ENCODE results near the gene SARM1. TPM values are rescaled to one million over a fixed set of nuclear protein-coding genes. Genes with fewer than 3 reads are reported as not detected.

The SARM1 gene
- total and polyA plus RNA-seq, 2 of the 13 experiments (the other 11 are each of a cell fraction or from before 2014, with no cell fraction given): 0.73 to 0.86 TPM

DNA sequence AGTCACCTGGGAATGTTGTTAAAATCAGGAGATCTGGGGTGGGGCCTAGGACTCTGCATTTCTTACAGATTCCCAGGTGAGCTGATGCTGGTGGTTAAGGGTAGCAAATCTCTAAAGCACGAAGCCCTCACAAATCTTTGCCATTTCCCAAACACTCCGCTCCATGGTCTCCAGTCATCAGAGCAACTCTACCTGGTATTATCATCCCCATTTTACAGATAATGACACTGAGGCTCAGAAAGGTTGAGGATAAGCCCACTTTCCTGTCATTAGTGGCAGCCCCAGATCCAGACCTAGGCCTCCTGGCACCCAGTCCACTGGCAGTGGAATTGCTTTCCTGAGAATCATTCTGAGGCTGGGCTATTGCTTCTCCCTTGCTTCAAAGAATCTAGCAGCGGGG lies 25.8 kb downstream of the SARM1 start:
- H4K20me1 ChIP-seq (ENCODE audit: insufficient read depth, low read length): no peaks in the 10 kb centered on the region
- TF ChIP-seq, protein P1, sequence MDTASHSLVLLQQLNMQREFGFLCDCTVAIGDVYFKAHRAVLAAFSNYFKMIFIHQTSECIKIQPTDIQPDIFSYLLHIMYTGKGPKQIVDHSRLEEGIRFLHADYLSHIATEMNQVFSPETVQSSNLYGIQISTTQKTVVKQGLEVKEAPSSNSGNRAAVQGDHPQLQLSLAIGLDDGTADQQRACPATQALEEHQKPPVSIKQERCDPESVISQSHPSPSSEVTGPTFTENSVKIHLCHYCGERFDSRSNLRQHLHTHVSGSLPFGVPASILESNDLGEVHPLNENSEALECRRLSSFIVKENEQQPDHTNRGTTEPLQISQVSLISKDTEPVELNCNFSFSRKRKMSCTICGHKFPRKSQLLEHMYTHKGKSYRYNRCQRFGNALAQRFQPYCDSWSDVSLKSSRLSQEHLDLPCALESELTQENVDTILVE (CRISPR knock-in tag; IDR thresholded peaks at IDR 0.05): no peak
- TF ChIP-seq, protein P2, sequence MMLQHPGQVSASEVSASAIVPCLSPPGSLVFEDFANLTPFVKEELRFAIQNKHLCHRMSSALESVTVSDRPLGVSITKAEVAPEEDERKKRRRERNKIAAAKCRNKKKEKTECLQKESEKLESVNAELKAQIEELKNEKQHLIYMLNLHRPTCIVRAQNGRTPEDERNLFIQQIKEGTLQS (CRISPR knock-in tag; IDR thresholded peaks at IDR 0.05): no peak
- TF ChIP-seq ZNF629 (CRISPR knock-in tag; conservative IDR thresholded peaks at IDR 0.05) (peak; percentile 86), ZNF512 (CRISPR knock-in tag; IDR thresholded peaks at IDR 0.05) (no peak)
- peaks cover 9 to 19% of the 10 kb centered on the region in 2 experiments for H3K36me3 ChIP-seq (replicated peaks in 1 of 2; ENCODE audit: control insufficient read depth in 1 of 2, insufficient read depth in 2 of 2, low read length in 2 of 2)
- DNase-seq (ENCODE audit: low spot score) (no peak), ATAC-seq (no peak), FAIRE-seq (no peak)
- intact Hi-C loops (cut with micrococcal nuclease; ENCODE audit: unreplicated experiment): loop anchor here (2.0 kb wide), 1 partner anchor 18 kb away; no protein-coding TSS in a partner anchor
- no peak overlapping the region for H2AFZ ChIP-seq (ENCODE audit: low read length)
- CTCF ChIA-PET (ENCODE audit: low intra/inter-chr PET ratio, low total read pairs): no interaction called here
- H3K27me3 ChIP-seq (ENCODE audit: control insufficient read depth in 1 of 2, insufficient read depth in 2 of 2, low read length in 2 of 2): no peaks in the 10 kb centered on the region
- H3K4me1 ChIP-seq (ENCODE audit: insufficient read depth, low read length): peaks cover 34% of the 10 kb centered on the region
- no peaks in the 10 kb centered on the region for H3K79me2 ChIP-seq (ENCODE audit: insufficient read depth, low read length)
- 95% methylated on average over 2 of the region's 3 CpGs for WGBS (ENCODE audit: low lambda C conversion rate)
- BruUV-seq (replicated peaks): no TSS peak
- H3K4me3 ChIP-seq (replicated peaks in 1 of 3; ENCODE audit: insufficient read depth in 1 of 3, low read depth in 2 of 3, low read length in 3 of 3): no peak overlapping the region
- in situ Hi-C loops (cut with HindIII; ENCODE audit: extremely low pct_ligation_motif_present, low pct_unique_long_range_greater_than_20kb): no loop called here
- no peak overlapping the region for H3K9ac ChIP-seq (ENCODE audit: insufficient read depth, low read depth, low read length)
- H3K27ac ChIP-seq (ENCODE audit: extremely low read length, insufficient read depth, low read length): no peak overlapping the region
- no peak overlapping the region for H3K4me2 ChIP-seq (ENCODE audit: low read depth, low read length)
- POLR2A ChIA-PET: interaction anchor here (1.2 to 4.8 kb wide), 7 partner anchors 8 to 154 kb away, joined by 3 to 33 read pairs (median 6); partner anchors contain the start of genes POLDIP2, SLC46A1 and VTN
- H3K9me3 ChIP-seq (ENCODE audit: low read length): no peaks in the 10 kb centered on the region
